GM18519 (cell line): ENCODE results near the gene BEST1.
"Not testable (repeated sequence)": the region's sequence is repeated elsewhere in the genome, so short reads cannot be mapped to it uniquely, and the experiment has no call there.

Experiments
- ATAC-seq: cut with Tn5 transposase; IDR thresholded peaks from one replicate; pipeline ENCODE4 v1.9.1; 2021; ENCODE audit warnings: mild to moderate bottlenecking, moderate library complexity; ENCODE audit not compliant: unreplicated experiment, low FRiP score

BEST1 gene

DNA sequence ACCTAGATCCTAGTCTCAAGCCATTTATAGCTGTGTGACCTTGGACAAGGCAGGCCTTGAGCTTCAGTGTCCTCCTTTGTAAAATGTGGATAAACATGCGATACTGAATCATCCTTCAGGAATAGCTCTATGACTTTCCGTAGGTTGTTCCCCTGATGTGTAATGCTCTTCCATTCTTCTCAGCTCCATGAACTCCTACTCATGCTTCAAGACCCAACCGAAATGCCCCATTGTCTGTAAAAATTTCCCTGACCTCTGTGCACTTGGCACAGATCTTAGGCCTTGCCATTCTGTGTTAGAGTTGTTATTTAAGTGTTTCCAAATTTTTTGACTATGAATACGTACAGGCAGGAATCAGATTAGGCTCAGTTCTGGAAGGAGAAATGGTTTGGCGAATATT is 3.3 kb upstream of the BEST1 start:
- ATAC-seq = no peak

DNA sequence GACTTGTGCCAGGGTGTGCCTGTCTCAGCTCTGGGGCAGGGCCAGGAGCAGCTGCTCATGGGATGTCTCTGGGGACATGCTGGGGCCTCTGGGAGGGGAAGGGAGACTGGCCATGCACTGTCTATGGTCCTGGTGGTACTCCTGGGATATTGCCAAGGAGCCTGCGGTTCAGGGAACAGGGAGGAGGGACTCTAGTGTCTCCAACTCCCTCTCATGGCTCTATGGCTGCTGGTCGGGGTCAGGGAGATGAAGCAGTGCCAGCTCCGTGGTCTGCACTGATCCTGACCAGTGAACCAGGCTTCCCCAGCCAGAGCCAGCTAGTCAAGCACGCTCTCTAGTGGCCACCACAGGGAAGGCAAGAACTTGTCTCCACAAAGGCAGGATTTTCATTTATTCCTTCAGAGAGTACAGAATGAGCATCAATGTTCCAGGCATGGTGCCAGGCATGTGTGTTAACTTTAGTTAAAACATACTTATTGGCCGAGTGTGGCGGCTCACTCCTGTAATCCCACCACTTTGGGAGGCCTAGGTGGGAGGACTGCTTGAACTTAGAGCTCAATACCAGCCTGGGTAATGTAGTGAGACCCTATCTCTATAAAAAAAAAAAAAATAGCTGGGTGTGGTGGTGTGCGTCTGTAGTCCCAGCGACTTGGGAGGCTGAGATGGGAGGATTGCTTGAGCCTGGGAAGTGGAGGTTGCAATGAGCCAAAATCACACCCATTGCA is 2.5 kb upstream of the BEST1 start:
- ATAC-seq = no peak

DNA sequence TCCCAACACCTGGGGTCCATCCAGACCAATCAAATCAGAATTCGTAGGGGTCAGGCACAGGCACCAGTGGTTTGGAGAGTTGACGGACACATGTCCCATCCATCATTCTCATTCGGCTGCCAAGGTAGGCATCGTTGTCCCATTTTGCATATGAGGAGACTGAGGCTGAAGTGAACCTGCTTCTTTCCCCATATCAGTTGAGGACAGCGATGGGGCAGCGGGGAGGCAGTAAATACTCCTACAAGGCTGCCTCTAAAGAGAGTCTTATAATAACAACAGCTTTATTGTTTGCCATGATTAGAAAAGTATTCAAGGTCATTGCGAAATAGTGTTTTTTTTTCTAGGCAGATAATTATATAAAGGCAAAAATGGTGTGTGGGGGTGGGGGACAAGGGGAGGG is 1.6 kb upstream of the BEST1 start:
- ATAC-seq = no peak

DNA sequence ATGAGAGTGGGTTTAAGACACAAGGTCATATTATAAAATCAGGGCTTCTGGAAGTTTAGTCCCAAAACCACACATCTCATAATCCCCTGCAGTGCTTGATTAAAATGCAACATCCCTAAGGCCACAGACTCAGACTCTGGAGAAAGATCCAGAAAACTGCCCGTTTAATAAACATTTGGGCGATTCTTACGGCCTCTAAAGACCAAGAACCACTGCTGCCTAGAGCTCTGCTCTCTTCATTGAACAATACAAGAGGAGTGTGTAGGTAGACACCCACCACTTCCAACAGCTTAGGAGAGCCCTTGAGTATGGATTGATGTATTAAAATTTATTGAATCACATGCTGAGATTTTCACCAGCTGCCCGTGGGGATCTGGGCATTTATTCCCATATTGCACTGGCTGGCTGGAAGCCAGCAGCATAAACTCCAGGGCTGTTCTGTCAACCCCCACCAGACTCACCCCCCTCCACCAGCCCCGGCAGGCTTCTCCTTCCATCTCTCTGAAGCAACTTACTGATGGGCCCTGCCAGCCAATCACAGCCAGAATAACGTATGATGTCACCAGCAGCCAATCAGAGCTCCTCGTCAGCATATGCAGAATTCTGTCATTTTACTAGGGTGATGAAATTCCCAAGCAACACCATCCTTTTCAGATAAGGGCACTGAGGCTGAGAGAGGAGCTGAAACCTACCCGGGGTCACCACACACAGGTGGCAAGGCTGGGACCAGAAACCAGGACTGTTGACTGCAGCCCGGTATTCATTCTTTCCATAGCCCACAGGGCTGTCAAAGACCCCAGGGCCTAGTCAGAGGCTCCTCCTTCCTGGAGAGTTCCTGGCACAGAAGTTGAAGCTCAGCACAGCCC is 749 bp upstream of the BEST1 start:
- ATAC-seq = no peak

DNA sequence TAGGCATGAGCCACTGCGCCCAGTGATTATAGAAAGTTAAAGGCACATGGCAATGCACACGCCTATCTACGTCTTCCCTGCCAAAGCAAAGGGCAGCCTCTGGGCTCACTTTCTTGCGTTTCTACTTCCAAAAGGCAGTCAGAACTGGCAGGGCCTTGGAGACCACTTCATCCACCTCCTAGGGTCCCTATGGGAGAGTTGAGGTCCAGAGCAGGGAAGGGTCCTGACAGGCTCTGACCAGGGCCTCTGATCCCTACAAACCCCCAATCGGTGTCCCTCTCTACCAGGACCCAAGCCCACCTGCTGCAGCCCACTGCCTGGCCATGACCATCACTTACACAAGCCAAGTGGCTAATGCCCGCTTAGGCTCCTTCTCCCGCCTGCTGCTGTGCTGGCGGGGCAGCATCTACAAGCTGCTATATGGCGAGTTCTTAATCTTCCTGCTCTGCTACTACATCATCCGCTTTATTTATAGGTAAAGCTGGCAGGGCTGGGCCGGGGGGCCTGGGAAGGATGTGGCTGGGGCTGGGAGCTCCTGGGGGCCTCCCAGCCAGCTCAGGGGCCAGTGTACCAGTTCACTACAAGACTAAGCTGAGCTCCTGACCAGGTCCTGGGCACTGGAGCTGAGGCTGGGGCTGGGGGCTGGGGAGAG is 1.5 kb downstream of the BEST1 start:
- no peak for ATAC-seq

DNA sequence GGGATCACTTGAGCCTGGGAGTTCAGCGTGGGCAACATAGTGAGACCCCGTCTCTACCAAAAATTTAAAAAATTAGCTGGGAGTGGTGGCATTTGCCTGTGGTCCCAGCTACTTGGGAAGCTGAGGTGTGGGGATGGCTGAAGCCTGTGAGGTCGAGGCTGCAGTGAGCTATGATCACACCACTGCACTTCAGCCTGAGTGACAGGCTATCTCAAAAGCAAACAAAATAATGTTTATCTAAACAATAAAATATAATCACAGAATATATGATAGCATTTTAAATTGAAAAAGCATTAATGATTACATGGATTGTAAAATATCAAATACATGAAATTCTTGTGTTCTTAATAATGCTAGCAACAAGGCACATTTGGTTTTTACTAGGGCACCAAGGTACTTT is 2.7 kb downstream of the BEST1 start:
- ATAC-seq = no peak

DNA sequence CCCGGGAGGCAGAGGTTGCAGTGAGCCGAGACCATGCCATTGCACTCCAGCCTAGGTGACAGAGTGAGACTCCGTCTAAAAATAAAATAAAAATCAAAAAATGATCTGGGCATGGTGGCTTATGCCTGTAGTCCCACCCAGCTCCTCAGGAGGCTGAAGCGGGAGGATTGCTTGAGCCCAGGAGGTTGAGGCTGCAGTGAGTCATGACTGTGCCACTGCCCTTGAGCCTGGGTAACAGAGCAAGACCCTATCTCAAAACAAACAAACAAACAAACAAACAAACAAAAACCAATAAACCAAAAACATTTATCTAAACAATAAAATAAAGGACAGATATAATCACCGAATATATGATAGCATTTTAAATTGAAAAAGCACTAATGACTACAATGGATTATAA is 3.5 kb downstream of the BEST1 start:
- not testable (repeated sequence) for ATAC-seq

DNA sequence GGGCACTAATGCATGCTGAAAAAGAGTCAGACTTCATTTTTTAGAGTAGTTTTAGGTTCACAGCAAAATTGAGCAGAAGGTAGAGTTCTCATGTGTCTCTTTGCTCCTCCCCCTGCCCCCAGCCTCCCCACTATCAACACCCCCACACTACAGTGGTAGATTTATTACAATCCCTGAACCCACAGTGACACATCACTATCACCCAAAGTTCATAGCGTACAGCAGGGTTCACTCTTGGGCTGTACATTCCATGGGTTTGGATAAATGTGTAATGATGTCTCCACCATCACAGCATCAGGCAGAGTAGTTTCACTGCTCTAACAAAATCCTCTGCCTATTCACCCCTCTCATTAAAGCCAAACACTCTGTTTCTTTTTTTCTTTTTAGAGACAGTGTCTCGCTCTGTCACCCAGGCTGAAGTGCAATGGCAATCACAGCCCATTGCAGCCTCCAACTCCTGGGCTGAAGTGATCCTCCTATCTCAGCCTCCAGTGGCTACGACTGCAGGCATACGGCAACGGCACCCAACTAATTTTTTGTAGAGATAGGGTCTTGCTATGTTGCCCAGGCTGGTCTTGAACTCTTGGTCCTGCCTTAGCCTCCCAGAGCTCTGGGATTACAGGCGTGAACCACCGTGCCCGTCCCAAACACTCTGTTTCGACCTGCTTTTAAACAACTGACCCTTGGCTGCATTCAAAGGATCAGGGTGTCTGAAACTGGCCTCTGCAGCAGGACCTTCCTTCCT is 4.1 kb downstream of the BEST1 start:
- no peak for ATAC-seq

DNA sequence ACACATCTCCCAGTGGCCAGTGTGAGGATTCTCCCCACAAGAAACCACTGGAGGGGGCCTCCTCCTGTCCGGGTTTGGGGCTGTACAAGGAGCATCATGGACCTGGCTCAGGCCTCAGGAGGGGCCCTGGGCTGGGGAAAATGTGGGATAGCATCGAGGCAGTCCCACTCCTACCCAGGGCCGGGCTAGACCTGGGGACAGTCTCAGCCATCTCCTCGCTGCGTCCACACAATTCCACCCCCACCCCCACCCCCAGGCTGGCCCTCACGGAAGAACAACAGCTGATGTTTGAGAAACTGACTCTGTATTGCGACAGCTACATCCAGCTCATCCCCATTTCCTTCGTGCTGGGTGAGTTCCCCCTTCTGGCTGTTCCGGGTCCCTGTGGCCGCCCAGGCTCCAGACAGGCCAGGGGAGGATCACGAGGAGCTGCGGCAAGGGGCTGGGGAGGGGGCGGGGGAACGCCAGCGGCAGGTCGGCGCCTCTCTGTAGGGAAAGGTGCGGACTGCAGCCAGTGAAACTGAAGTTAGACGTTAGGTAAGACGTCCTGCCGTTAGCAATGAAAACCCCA is 4.8 kb downstream of the BEST1 start:
- no peak for ATAC-seq

DNA sequence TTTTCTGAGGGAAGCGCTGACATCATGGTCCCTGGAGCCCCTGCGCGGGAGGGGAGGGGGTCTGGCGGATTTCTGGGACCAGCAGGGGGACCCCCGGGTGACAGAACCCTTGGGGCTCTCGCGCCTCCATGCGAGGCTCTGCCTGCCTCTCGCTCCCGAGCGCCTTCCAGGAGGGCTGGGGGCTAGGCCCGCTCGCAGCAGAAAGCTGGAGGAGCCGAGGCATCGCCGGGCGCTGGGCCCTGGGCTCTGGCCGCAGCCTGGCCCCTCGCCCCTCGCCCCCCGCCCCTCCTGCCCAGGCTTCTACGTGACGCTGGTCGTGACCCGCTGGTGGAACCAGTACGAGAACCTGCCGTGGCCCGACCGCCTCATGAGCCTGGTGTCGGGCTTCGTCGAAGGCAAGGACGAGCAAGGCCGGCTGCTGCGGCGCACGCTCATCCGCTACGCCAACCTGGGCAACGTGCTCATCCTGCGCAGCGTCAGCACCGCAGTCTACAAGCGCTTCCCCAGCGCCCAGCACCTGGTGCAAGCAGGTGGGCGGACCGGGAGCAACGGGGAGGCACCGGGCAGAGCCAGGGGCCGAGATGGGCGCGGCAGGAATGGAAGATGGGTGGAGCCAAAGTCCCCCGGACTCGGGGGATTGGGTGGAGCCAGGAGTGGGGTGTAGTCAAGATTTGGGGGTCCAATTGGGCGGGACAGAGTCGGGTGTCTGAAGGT is 5.4 kb downstream of the BEST1 start:
- no peak for ATAC-seq

DNA sequence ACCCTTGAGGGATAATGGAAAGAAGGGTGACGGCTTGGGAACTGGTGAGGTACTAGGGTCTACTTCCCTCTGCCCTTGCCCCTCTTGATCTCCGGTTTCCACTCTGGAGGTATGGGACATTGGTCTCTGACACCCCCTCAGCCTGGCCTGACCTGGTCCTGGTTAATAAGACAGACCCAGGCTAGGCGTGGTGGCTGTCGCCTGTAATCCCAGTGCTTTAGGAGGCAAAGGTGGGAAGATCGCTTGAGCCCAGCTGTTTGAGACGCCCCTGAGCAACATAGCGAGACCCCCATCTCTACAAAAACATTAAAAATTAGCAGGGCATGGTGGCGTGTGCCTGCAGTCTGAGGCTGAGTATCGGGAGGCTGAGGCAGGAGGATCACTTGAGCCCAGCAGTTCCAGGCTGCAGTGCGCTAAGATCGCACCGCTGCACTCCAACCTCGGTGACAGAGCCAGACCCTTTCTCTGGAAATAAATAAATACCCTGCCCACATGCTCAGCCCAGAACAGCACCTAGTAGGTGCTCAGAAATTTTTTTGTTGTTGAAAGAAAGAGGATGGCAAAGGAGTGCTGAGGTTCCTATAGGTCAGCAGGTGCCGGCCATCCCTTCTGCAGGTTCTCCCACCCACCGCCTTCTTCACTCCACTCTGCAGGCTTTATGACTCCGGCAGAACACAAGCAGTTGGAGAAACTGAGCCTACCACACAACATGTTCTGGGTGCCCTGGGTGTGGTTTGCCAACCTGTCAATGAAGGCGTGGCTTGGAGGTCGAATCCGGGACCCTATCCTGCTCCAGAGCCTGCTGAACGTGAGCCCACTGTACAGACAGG is 6.3 kb downstream of the BEST1 start:
- no peak for ATAC-seq

DNA sequence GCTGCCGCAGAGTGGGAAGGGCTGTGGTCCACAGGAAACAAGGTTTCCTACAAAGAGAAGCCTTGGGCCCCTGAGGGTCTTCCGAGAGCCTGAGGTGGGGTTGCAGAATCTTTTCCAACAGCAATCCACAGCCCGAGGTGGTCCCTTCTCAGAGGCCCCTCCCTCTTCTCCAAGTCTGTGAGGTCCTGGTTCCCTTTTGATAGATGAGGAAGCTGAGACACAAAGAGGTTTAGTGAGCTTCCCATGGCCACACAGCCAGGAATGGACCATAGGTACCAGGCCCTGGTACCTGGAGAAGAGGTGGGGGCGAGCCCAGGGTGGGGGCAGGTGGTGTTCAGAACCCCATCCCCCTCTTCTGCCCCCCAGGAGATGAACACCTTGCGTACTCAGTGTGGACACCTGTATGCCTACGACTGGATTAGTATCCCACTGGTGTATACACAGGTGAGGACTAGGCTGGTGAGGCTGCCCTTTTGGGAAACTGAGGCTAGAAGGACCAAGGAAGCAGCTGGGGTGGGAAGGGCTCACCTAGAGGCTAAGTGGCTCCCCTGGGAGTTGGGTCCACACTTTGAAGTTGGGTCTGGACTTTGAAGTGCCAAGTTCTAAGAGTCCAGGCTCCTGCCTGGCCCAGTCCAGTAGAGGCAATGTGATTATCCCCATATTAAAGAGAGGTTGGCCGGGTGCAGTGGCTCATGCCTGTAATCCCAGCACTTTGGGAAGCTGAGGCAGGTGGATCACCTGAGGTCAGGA is 7.0 kb downstream of the BEST1 start:
- no peak for ATAC-seq

DNA sequence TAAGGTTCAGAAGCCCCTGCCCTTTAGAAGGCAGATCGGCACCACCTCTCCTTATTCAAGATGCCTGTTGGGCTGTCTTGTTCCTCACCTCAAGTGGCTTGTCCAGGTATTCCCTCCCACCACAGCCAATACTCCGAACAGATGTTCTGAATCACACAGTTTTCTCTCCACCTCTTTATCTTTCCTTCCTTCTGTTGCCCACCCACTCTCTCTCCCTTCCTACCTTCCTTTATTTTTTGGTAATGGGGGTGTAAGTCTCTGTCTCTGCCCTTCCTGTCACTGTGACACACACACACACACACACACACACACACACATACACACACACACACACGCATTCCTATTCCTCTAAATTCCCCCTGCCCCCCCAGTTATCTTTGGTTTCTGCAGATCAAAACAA is 8.4 kb downstream of the BEST1 start:
- no peak for ATAC-seq

DNA sequence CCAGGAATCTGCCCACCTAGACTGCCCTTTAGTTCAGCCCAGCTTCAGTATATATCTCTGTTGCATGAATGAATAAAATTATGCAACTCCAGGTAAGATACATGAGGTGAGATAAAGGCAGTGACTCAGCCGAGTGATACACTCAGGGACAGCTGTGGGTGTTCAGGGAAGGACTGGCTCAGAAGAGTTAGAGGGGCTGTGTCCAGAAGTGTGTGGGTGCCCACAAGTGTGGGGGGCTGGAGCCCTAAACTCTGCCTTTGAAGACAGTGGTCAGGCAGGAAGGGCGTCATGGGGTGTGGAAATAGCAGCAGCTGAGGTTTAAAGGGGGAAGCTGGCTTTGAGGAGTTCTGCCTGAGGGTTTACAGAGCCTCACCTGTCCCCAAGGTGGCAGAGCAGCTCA is 9.0 kb downstream of the BEST1 start:
- no peak for ATAC-seq

DNA sequence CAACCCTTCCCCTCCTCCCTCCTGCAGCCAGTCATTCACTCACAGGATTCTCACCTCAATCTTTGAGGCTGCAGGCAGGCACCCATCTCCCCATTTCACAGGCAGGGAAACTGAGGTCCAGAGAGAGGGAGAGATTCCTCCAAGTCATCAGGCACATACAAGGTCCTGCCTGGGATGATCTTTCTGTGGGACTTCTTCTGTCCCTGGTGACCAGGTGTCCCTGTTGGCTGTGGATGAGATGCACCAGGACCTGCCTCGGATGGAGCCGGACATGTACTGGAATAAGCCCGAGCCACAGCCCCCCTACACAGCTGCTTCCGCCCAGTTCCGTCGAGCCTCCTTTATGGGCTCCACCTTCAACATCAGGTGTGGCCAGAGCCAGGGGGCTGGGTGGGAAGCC is 9.5 kb downstream of the BEST1 start:
- ATAC-seq = no peak

DNA sequence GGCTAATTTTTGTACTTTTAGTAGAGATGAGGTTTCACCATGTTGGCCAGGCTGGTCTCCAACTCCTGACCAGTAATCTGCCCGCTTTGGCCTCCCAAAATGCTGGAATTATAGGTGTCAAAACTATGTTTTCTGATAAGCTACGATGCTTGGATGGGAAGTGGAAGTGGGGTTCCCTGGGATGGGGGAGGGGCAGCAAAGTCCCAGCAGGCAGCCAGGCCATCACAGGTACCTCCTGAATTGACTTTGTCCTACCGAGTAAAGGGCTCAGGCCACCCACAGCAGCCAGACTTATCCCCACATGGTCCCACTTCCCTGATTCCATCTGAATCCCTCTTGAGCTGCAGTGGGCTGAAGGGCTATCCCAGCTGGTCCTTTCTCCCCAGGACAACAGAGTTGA is 10.4 kb downstream of the BEST1 start:
- no peak for ATAC-seq

DNA sequence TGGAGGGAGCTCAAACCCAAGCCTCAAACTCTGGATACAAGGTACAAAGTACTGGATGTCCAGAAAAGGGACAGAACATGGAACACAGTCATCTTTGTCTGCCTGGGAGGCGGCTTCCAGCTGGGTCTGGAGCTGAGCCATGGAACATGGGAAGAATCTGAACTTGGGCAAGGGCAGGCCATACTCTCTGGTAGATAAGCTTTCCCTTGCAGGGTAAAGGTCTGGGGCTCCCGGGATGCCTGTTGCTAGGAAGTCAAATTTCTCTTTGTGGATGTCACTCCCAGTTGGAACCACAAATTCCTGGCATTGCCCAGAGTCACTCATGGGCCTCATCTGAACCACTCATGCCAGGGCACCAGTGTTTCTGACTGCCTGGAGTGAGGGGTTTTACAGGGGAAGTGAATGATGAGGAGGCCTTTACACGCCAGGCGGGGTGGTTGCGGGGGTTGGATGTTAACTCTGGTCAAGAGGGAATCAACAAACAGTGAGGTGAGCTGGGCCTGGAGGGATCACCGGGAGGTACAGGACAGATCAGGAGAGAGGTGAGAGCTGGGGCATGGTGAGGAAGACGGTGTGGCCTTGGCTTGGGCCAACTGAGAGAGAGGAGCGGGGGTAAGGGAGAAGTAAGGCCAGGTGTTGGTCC is 11.5 kb downstream of the BEST1 start:
- ATAC-seq = no peak
